GM19467 (cell line): Measurements from ENCODE around the gene SLC7A4.

Experiments
- ATAC-seq: cut with Tn5 transposase; IDR thresholded peaks from one replicate; pipeline ENCODE4 v1.9.1; 2021; ENCODE audit warnings: mild to moderate bottlenecking, moderate library complexity; ENCODE audit not compliant: unreplicated experiment

Gene SLC7A4

DNA sequence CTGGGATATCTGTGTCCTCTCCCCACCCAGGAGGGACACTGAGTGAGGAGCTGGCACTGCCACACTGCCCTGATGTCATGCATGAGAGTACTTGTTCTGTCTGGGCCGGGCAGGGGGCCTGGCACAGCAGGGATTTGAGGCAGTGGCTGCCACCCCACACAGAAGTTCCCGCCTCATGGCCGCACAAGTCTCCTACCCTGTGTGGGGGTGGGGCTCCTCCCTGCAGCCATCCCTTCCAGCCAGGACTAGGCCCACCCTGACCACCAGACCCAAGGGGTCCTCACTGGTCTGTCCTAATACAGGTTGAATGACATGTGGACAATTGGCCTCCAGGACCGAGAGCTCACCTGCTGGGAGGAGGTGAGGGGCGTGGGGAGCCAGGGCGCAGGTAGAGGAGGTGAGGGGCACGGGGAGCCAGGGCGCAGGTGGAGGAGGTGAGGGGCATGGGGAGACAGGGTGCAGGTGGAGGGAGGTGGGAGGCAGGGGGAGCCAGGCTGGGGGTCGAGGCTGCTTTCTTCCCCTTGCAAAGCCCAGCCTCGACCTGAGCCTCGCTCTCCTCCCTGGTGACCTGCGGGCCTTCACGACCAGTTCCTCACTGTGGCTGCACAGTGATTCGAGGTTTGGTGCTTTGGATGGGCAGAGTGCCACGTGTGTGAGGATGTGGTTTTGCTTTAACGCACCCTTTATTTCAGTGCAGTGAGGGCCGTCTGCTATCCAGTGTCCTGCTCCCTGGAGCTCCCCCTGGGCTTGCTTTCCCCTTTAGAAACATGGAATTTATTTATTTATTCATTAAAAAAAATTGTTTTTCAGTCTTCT lies 42.8 kb downstream of the SLC7A4 start:
- ATAC-seq = no peak

GRCh38 chr22:20988573-20989322 lies 43.6 kb downstream of the SLC7A4 start:
- no peak for ATAC-seq

GRCh38 chr22:20987375-20987774 lies 45.0 kb downstream of the SLC7A4 start:
- no peak for ATAC-seq

- ATAC-seq = no peak
These were observed 46.0 kb downstream of the SLC7A4 start for GRCh38 chr22:20986365-20986764.

- no peak for ATAC-seq
These were observed 46.6 kb downstream of the SLC7A4 start for GRCh38 chr22:20985720-20986119.

- ATAC-seq = no peak
These were observed 49.1 kb downstream of the SLC7A4 start for GRCh38 chr22:20983081-20983771.

GRCh38 chr22:20982563-20982882 lies 49.8 kb downstream of the SLC7A4 start:
- ATAC-seq = peak; percentile 5

DNA sequence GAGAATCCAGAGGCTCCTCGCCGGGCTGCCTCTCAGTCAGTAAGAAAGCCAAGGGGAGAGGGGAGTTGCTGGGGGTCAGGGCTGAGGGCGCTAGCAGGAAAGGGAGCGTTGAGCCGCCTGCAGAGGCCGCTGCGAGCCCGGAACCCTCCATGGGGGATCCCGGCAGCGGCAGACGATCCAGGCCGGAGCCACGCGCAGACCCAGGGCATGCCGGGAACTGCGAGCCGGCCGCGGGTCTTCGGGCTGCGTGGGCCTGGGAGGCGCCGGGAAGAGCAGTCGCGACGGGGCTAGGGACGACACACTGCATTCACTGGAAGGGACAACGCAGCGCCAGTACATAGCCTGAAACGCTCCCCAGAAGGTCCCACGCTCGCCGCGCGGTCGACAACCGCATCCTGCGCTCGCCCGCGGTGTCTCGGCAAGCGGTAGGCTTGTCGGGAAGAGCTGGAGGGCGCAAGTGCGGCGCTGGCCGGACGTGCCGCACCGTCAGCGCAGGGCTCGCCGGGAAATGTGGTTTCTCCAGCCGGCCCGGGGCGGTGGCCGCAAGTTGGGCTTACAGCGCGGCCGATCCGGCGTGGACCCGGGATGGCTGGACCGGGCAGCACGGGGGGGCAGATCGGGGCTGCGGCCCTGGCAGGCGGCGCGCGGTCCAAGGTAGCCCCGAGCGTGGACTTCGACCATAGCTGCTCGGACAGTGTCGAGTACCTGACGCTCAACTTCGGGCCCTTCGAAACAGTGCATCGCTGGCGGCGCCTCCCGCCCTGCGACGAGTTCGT lies 50.4 kb downstream of the SLC7A4 start, which contains the start of gene LZTR1:
Gene LZTR1 (plus strand): TSS at position 511 of the 776 bp plus-strand sequence. CDS start 75 bp downstream, at position 586.
- ATAC-seq = peak; percentile 77

GRCh38 chr22:20980938-20981722 lies 51.2 kb downstream of the SLC7A4 start:
- ATAC-seq = no peak

DNA sequence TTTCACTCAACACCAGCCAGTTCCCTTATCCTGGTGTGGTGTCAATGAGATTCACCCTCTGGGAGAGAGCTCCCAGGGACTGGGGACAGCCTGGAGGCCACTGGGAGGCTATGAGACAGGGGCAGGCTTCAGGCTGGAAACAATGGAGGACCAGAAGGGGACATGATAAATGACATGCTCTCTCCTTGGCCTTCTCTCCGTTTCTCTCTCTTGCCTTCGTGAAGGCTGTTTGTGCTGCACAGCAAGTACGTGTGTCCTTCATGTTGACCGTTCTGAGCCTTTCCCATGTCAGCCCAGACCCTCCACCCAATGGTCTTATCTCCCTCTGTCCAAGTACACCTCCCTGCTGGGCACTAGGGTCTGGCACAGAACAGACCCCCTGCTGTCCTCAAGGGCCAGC lies 51.8 kb downstream of the SLC7A4 start:
- no peak for ATAC-seq

GRCh38 chr22:20979940-20980453 lies 52.4 kb downstream of the SLC7A4 start:
- ATAC-seq = no peak

DNA sequence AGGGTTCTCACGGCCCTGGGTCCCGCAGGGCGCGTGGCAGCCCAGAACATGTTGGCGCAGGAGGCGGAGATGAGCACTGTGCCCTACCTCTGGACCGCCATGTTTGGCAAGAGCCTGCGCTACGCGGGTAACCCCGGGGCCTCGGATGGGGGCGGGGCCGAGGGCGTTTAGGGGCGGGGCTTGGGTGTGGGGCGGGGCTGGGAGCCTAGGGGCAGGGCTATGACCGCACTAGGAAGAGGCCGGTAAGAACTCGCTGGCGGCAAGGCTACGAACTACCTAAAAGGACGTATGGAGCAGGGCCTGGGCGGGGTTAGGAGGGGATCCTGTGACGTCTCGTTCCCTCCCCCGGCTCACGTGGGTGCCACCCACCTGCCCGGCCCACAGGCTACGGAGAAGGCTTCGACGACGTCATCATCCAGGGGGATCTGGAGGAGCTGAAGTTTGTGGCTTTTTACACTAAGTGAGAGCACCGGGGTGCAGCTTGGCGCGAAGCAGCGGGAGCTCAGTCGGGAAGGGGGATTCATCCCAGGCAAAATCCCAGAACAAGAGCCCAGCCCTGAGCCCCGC lies 53.0 kb downstream of the SLC7A4 start:
- ATAC-seq = no peak
